ENCODE results near the gene TBC1D13. TPM values are rescaled to one million over a fixed set of nuclear protein-coding genes. Genes with fewer than 3 reads are reported as not detected.
A peak's percentile ranks its signal among the peaks of the same experiment; 100 is the strongest.

TBC1D13 gene
- total and polyA plus RNA-seq, 9 of the 15 experiments (the other 6 are each of a cell fraction or from before 2014, with no cell fraction given), result 2.3 to 28.7 (median 11.4) TPM

DNA sequence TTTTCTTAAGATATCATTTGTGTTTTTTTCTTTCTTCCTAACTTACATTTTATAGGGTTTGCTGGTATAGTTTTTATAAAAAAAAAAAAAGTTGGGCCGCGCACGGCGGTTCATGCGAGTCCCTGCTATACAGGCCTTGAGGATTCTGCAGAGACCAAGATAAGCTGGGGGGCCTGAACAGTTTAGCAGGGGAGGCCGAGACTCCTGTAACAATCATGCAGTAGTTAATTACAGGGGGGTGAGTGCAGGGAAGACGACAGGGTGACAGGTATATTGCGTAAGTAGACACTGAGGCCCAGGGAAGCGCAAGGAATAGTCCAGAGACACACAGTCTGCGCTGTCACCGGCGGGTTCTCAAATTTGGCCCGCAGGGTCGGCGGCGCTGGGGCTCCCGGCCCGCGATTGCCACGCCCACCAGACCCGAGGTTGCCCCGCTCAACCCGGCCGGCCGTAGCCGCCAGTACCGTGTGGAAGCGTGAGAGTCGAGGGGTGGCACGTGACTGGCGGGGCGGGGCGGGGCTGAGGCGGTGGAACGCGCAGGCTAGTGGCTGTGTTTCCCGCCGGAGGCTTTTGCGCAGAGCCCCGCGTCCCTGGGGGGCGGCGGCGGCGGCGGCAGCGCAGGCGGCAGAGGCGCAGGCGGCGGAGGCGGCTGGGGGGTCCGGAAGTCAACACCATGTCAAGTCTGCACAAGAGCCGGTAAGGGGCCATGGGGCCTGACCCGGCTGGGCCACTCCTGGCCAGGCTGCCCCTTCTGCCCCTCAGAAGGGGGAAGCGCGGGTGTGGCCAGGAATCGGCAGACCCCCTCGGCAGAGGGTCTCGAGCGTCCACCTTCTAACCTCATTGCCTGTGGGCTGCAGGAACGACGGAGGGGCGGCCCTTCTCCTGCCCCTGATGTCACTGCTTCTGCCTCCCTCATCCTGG is at the start of gene TBC1D13 (continued):
- TF ChIP-seq, protein P1, sequence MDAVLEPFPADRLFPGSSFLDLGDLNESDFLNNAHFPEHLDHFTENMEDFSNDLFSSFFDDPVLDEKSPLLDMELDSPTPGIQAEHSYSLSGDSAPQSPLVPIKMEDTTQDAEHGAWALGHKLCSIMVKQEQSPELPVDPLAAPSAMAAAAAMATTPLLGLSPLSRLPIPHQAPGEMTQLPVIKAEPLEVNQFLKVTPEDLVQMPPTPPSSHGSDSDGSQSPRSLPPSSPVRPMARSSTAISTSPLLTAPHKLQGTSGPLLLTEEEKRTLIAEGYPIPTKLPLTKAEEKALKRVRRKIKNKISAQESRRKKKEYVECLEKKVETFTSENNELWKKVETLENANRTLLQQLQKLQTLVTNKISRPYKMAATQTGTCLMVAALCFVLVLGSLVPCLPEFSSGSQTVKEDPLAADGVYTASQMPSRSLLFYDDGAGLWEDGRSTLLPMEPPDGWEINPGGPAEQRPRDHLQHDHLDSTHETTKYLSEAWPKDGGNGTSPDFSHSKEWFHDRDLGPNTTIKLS (IDR thresholded peaks at IDR 0.05; ENCODE audit: borderline replicate concordance, low read depth), result peak; percentile 66; the same call in 1 of the 2 replicates
- TF ChIP-seq NR1H2 (CRISPR knock-in tag; IDR thresholded peaks at IDR 0.05), result peak; percentile 96
- TF ChIP-seq, protein P2, sequence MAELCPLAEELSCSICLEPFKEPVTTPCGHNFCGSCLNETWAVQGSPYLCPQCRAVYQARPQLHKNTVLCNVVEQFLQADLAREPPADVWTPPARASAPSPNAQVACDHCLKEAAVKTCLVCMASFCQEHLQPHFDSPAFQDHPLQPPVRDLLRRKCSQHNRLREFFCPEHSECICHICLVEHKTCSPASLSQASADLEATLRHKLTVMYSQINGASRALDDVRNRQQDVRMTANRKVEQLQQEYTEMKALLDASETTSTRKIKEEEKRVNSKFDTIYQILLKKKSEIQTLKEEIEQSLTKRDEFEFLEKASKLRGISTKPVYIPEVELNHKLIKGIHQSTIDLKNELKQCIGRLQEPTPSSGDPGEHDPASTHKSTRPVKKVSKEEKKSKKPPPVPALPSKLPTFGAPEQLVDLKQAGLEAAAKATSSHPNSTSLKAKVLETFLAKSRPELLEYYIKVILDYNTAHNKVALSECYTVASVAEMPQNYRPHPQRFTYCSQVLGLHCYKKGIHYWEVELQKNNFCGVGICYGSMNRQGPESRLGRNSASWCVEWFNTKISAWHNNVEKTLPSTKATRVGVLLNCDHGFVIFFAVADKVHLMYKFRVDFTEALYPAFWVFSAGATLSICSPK (IDR thresholded peaks at IDR 0.05; ENCODE audit: borderline replicate concordance), result no peak
- no peak for TF ChIP-seq ILF3 (IDR thresholded peaks at IDR 0.05; ENCODE audit: borderline replicate concordance)
- TF ChIP-seq, protein P3, sequence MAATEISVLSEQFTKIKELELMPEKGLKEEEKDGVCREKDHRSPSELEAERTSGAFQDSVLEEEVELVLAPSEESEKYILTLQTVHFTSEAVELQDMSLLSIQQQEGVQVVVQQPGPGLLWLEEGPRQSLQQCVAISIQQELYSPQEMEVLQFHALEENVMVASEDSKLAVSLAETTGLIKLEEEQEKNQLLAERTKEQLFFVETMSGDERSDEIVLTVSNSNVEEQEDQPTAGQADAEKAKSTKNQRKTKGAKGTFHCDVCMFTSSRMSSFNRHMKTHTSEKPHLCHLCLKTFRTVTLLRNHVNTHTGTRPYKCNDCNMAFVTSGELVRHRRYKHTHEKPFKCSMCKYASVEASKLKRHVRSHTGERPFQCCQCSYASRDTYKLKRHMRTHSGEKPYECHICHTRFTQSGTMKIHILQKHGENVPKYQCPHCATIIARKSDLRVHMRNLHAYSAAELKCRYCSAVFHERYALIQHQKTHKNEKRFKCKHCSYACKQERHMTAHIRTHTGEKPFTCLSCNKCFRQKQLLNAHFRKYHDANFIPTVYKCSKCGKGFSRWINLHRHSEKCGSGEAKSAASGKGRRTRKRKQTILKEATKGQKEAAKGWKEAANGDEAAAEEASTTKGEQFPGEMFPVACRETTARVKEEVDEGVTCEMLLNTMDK (IDR thresholded peaks at IDR 0.05; ENCODE audit: borderline replicate concordance, insufficient read depth, low read depth, low read length, poor library complexity, severe bottlenecking), result peak; percentile 5
- TF ChIP-seq TEAD1 (CRISPR knock-in tag; IDR thresholded peaks at IDR 0.05), result peak; percentile 39 to 88; a peak in 1 of 4 replicates
- TF ChIP-seq HCFC1 (IDR thresholded peaks at IDR 0.05; ENCODE audit: low read depth, low read length), result peak; percentile 75
- TF ChIP-seq CXXC5 (CRISPR knock-in tag; IDR thresholded peaks at IDR 0.05), result peak; percentile 98
- no peak for TF ChIP-seq NFIX (CRISPR knock-in tag; IDR thresholded peaks at IDR 0.05; ENCODE audit: low read depth)
- TF ChIP-seq, protein P4, sequence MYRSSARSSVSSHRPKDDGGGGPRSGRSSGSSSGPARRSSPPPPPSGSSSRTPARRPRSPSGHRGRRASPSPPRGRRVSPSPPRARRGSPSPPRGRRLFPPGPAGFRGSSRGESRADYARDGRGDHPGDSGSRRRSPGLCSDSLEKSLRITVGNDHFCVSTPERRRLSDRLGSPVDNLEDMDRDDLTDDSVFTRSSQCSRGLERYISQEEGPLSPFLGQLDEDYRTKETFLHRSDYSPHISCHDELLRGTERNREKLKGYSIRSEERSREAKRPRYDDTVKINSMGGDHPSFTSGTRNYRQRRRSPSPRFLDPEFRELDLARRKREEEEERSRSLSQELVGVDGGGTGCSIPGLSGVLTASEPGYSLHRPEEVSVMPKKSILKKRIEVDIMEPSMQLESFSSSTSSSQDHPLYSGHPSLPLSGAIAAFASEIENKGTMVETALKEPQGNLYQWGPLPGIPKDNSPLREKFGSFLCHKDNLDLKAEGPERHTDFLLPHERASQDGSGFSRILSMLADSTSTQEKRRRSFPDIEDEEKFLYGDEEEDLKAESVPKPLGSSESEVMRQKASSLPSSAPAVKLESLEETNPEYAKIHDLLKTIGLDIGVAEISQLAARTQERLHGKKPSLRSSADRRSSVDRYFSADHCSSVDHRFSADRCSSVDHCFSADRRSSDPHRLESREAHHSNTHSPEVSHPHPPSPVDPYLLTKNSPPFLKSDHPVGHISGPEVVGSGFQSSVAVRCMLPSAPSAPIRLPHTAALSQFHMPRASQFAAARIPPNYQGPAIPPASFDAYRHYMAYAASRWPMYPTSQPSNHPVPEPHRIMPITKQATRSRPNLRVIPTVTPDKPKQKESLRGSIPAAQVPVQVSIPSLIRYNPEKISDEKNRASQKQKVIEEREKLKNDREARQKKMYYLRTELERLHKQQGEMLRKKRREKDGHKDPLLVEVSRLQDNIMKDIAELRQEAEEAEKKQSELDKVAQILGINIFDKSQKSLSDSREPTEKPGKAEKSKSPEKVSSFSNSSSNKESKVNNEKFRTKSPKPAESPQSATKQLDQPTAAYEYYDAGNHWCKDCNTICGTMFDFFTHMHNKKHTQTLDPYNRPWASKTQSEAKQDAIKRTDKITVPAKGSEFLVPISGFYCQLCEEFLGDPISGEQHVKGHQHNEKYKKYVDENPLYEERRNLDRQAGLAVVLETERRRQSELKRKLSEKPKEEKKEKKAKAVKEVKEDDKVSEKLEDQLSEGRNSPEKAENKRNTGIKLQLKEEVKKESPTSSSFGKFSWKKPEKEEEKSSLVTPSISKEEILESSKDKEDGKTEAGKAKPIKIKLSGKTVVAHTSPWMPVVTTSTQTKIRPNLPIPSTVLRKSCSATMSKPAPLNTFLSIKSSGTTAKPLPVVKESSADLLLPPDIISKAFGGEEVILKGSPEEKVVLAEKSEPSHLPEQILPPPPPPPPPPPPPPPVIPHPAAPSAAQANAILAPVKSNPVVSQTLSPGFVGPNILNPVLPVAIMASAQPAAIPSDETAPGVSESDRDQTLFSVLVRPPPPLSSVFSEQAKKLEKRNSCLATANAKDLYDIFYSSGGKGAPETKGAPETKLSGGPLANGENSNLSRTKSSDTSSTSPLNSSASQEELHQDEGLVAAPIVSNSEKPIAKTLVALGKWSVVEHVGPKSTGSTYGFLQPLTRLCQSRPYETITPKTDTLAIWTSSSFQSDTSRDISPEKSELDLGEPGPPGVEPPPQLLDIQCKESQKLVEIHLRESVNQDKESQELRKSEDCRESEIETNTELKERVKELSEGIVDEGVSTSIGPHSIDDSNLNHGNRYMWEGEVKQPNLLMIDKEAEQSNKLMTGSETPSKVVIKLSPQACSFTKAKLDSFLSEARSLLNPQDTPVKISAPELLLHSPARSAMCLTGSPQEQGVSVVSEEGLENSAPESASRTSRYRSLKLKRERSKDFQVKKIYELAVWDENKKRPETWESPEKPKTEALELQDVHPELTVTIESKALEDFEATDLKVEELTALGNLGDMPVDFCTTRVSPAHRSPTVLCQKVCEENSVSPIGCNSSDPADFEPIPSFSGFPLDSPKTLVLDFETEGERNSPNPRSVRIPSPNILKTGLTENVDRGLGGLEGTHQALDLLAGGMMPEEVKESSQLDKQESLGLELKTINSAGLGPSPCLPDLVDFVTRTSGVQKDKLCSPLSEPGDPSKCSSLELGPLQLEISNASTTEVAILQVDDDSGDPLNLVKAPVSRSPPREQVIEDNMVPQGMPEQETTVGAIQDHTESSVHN (IDR thresholded peaks at IDR 0.05; ENCODE audit: borderline replicate concordance in 1 of 2, low read depth in 1 of 2), result peak in 1 of 2 experiments; percentile 59; a peak in 1 of 4 replicates
- peak; percentile 76 for TF ChIP-seq CTBP1 (IDR thresholded peaks at IDR 0.05; ENCODE audit: borderline replicate concordance)
